Liver (tissue), 9 donors: Measurements from ENCODE around the gene LPP. TPM values are rescaled to one million over a fixed set of nuclear protein-coding genes. Genes with fewer than 3 reads are reported as not detected.

Experiments used
- DNase-seq: peaks from one replicate; pipeline ENCODE4 v3.0.0-alpha.2; 2017; ENCODE audit warnings: low spot score
- H3K27ac ChIP-seq, 2 donors: one replicate each; pipeline ENCODE4 v1.7.0; 2013; ENCODE audit warnings: inconsistent platforms in 2 of 2, low read length in 2 of 2, control low read depth in 1 of 2, low read depth in 1 of 2, mild to moderate bottlenecking in 1 of 2
- H3K27me3 ChIP-seq, 4 donors: one replicate each; pipeline versions ENCODE4 v1.6.1 to v1.7.0; 2013; ENCODE audit warnings: low read length in 3 of 4, inconsistent platforms in 1 of 4, mild to moderate bottlenecking in 1 of 4, moderate library complexity in 1 of 4; ENCODE audit not compliant: control insufficient read depth in 4 of 4, insufficient read depth in 4 of 4
- H3K36me3 ChIP-seq, 4 donors: one replicate each; pipeline versions ENCODE4 v1.6.1 to v1.7.0; 2013; ENCODE audit warnings: low read length in 3 of 4, mild to moderate bottlenecking in 3 of 4, low read depth in 1 of 4, moderate library complexity in 1 of 4; ENCODE audit not compliant: control insufficient read depth in 4 of 4, insufficient read depth in 3 of 4
- H3K4me1 ChIP-seq, 4 donors: one replicate each; pipeline versions ENCODE4 v1.6.1 to v1.7.0; 2013; ENCODE audit warnings: low read length in 3 of 4, mild to moderate bottlenecking in 3 of 4, moderate library complexity in 1 of 4; ENCODE audit not compliant: control insufficient read depth in 4 of 4, insufficient read depth in 4 of 4
- H3K4me3 ChIP-seq, 3 donors: one replicate each; pipeline versions ENCODE4 v1.6.1 to v1.7.0; 2013; ENCODE audit warnings: low read length in 3 of 3, control low read depth in 1 of 3, low read depth in 1 of 3, mild to moderate bottlenecking in 1 of 3
- H3K9ac ChIP-seq, 2 donors: one replicate each; pipeline ENCODE4 v1.7.0; 2013; ENCODE audit warnings: low read length in 2 of 2, mild to moderate bottlenecking in 2 of 2, moderate library complexity in 2 of 2, control low read depth in 1 of 2, low read depth in 1 of 2
- H3K9me3 ChIP-seq, 4 donors: one replicate each; pipeline versions ENCODE4 v1.6.1 to v1.7.0; 2013; ENCODE audit warnings: low read length in 3 of 4; ENCODE audit not compliant: control insufficient read depth in 4 of 4
- EGR1 ChIP-seq, 2 donors: IDR thresholded peaks; 2 replicates each; pipeline ENCODE4 v1.6.1; 2016 to 2018; ENCODE audit warnings: antibody characterized with exemption in 2 of 2, low read depth in 2 of 2
- FOXA1 ChIP-seq: IDR thresholded peaks from 2 replicates; pipeline ENCODE4 v1.6.1; 2016; ENCODE audit warnings: antibody characterized with exemption
- FOXA2 ChIP-seq: IDR thresholded peaks from 2 replicates; pipeline ENCODE4 v1.6.1; 2016; ENCODE audit warnings: antibody characterized with exemption
- GABPA ChIP-seq, 2 donors: IDR thresholded peaks in 1 of 2; conservative IDR thresholded peaks in 1 of 2; 2 replicates each; pipeline ENCODE4 v1.6.1; 2016; ENCODE audit warnings: antibody characterized with exemption in 2 of 2, mild to moderate bottlenecking in 1 of 2, moderate library complexity in 1 of 2
- HNF4A ChIP-seq, 2 donors: conservative IDR thresholded peaks; 2 replicates each; pipeline ENCODE4 v1.6.1; 2016; ENCODE audit warnings: antibody characterized with exemption in 2 of 2, mild to moderate bottlenecking in 2 of 2
- HNF4G ChIP-seq: IDR thresholded peaks from 2 replicates; pipeline ENCODE4 v1.6.1; 2016; ENCODE audit warnings: antibody characterized with exemption
- JUND ChIP-seq, 2 donors: IDR thresholded peaks; 2 replicates each; pipeline ENCODE4 v1.6.1; 2016; ENCODE audit warnings: antibody characterized with exemption in 2 of 2
- NR2F2 ChIP-seq: IDR thresholded peaks from 2 replicates; pipeline ENCODE4 v1.6.1; 2016; ENCODE audit warnings: antibody characterized with exemption
- RAD21 ChIP-seq, 2 donors: IDR thresholded peaks; 2 replicates each; pipeline ENCODE4 v1.6.1; 2016; ENCODE audit warnings: antibody characterized with exemption in 2 of 2, mild to moderate bottlenecking in 2 of 2
- RXRA ChIP-seq, 2 donors: IDR thresholded peaks; 2 replicates each; pipeline ENCODE4 v1.6.1; 2017 to 2018; ENCODE audit warnings: antibody characterized with exemption in 2 of 2, mild to moderate bottlenecking in 1 of 2
- SP1 ChIP-seq: IDR thresholded peaks from 2 replicates; pipeline ENCODE4 v1.6.1; 2018; ENCODE audit warnings: antibody characterized with exemption, mild to moderate bottlenecking
- TAF1 ChIP-seq: conservative IDR thresholded peaks from 2 replicates; pipeline ENCODE4 v1.6.1; 2016; ENCODE audit warnings: antibody characterized with exemption, mild to moderate bottlenecking
- YY1 ChIP-seq: IDR thresholded peaks from 2 replicates; pipeline ENCODE4 v1.6.1; 2016; ENCODE audit warnings: antibody characterized with exemption, mild to moderate bottlenecking
- WGBS: extraction: QIAGEN DNeasy Blood & Tissue Kit; methylation state at CpG from one replicate; pipeline ENCODE4 v1.1.7; 2013; 5-methylcytosine and 5-hydroxymethylcytosine counted together
- polyA plus RNA-seq, 2 donors: library from polyadenylated mRNA; stranded (reverse) in 1 of 2; unstranded in 1 of 2; fragments of 200-250 nt in 1 of 2; fragments of >200 nt in 1 of 2; fragmentation: Nextera tagmentation in 1 of 2; extraction: Ambion mirVana in 1 of 2; gene quantifications; one replicate each; pipeline versions ENCODE4 v1.2.1 to v1.2.3, GENCODE V29; 2013 to 2015
- total RNA-seq, 2 donors: library from RNA; depleted of rRNA; stranded (reverse); fragments of >200 nt; gene quantifications; one replicate each; pipeline ENCODE4 v1.2.3, GENCODE V29; 2014
- TF ChIP-seq, protein P1 (sequence below): IDR thresholded peaks from 2 replicates; pipeline ENCODE4 v1.6.1; 2016; ENCODE audit warnings: antibody characterized with exemption
- TF ChIP-seq, protein P2 (sequence below): IDR thresholded peaks from 2 replicates; pipeline ENCODE4 v1.6.1; 2016; ENCODE audit warnings: antibody characterized with exemption
- TF ChIP-seq, protein P3 (sequence below): IDR thresholded peaks from 2 replicates; pipeline ENCODE4 v1.6.1; 2016; ENCODE audit warnings: antibody characterized with exemption
- TF ChIP-seq, protein P4 (sequence below): fragments of 150-350 bp; IDR thresholded peaks from 2 replicates; pipeline ENCODE4 v1.5.1; 2017; ENCODE audit warnings: improper control_type of control experiment, low read depth, low read length; ENCODE audit not compliant: missing input control
- donor health status: healthy.
- donor health status: healthy.
- donor health status: healthy.
- donor health status: healthy.
- donor health status: healthy.

LPP gene
- total and polyA plus RNA-seq, 4 donors: 3.3 to 53.7 (median 28.2) TPM

DNA sequence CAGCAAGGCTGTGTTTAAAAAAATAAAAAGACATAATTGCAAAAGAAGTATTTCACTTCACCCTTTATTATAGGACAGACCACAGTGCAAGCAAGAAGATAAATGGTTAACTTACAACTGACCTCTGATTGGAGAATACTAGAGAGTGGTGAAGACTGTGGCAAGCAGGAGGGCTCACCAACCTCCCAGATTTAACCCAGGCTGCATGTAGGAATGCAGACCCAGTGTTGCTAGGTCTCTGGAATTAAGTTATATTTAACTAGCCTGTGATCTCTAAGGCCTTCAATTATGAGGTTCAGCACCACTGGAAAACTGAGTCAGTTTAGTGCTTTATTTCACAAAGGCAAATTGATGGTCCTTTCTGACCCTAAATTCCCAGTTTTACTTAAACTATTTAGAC lies 436.6 kb downstream of the LPP start:
- H3K9me3 ChIP-seq: no peaks in the 10 kb centered on the region
- no peak overlapping the region for H3K9ac ChIP-seq
- H3K4me3 ChIP-seq: no peak overlapping the region
- no peaks in the 10 kb centered on the region for H3K36me3 ChIP-seq
- H3K27me3 ChIP-seq: no peaks in the 10 kb centered on the region
- no peaks in the 10 kb centered on the region for H3K4me1 ChIP-seq
- H3K27ac ChIP-seq: no peak overlapping the region
- TF ChIP-seq GABPA (IDR thresholded peaks at IDR 0.05 in 1 of 2, conservative IDR thresholded peaks at IDR 0.05 in 1 of 2): no peak
- TF ChIP-seq NR2F2: no peak
- TF ChIP-seq FOXA1: no peak
- TF ChIP-seq, protein P1, sequence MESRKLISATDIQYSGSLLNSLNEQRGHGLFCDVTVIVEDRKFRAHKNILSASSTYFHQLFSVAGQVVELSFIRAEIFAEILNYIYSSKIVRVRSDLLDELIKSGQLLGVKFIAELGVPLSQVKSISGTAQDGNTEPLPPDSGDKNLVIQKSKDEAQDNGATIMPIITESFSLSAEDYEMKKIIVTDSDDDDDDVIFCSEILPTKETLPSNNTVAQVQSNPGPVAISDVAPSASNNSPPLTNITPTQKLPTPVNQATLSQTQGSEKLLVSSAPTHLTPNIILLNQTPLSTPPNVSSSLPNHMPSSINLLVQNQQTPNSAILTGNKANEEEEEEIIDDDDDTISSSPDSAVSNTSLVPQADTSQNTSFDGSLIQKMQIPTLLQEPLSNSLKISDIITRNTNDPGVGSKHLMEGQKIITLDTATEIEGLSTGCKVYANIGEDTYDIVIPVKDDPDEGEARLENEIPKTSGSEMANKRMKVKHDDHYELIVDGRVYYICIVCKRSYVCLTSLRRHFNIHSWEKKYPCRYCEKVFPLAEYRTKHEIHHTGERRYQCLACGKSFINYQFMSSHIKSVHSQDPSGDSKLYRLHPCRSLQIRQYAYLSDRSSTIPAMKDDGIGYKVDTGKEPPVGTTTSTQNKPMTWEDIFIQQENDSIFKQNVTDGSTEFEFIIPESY: no peak
- no peak for TF ChIP-seq YY1
- DNase-seq: no peak

DNA sequence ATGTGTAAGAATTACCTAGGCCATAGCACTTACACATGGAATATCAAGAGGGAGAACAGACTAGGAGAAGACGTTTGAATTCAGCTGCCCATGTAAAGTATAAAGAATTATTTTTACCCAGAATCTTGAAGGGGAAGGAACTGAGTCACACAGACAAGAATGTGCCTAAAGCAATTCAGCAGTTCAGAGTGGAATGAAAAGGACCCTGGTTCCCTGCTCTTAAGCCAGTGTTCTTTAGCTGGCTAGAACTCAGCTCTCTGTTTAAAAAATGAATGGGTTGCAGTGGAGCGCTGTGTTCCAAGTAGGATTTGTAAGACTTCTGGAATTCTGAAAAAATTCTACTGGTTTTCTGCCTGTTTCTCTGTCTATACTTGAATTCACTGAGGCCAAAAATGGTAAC lies 440.2 kb downstream of the LPP start:
- no peaks in the 10 kb centered on the region for H3K9me3 ChIP-seq
- no peaks in the 10 kb centered on the region for H3K36me3 ChIP-seq
- H3K4me1 ChIP-seq: no peaks in the 10 kb centered on the region
- H3K9ac ChIP-seq: no peak overlapping the region
- no peak for TF ChIP-seq HNF4A (conservative IDR thresholded peaks at IDR 0.05)
- peak; percentile 10 to 29 for TF ChIP-seq RAD21 (IDR thresholded peaks at IDR 0.05)
- DNase-seq: no peak
- no peaks in the 10 kb centered on the region for H3K27me3 ChIP-seq
- H3K4me3 ChIP-seq: no peak overlapping the region
- WGBS: 81% methylated on average over 2 of the region's 2 CpGs
- H3K27ac ChIP-seq: no peak overlapping the region

DNA sequence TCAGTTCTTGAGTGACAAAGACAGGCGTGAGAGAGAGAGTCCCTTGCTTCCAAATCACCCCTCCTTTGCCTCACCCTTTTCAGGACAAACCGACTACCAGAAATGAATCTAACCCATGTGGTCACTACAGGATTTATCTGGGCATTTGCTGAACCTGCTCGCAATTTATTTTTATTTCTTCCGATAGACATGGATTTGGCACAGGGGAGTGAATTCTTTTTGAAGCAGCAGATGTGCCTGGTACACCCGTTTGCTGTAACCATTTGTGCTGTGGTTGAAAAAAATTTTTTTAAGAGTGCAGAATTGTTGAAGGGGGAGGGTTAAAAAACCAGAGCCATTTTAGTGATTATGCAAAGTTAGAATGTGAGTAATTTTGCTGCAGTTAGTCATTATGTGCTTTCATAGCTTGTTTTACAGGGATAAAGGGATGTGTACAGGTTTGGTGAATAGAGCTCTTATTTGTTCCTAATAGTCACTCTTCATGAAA lies 442.0 kb downstream of the LPP start:
- Histone ChIP-seq H3K36me3 (no peaks in the 10 kb centered on the region), H3K9ac (no peak overlapping the region), H3K4me1 (no peaks in the 10 kb centered on the region), H3K9me3 (no peaks in the 10 kb centered on the region), H3K27me3 (no peaks in the 10 kb centered on the region), H3K27ac (no peak overlapping the region), H3K4me3 (no peak overlapping the region)
- no peak for TF ChIP-seq YY1
- 91% methylated on average over 5 of the region's 5 CpGs for WGBS
- DNase-seq: no peak

DNA sequence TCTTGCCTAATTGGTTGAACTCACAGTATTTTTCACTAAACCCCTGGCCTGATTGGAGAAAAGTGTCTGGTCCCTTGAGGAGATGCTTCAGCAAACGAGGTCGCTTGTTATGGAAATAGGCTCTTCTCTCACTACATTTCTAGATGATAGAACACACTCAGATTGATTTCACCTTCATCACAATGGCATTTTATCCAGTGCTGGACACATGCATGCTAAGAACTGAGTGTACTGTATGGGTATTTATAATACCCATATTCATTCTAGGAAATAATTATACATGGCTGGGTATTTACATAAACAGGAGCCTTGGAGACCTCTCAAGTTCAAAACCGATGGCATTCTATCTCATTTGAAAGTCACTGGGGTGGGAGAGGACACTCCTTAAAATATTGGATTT lies 444.9 kb downstream of the LPP start:
- no peaks in the 10 kb centered on the region for H3K36me3 ChIP-seq
- no peaks in the 10 kb centered on the region for H3K27me3 ChIP-seq
- H3K4me1 ChIP-seq: no peaks in the 10 kb centered on the region
- H3K27ac ChIP-seq: no peak overlapping the region
- 93% methylated on average over 3 of the region's 3 CpGs for WGBS
- no peak overlapping the region for H3K9ac ChIP-seq
- no peak overlapping the region for H3K4me3 ChIP-seq
- no peaks in the 10 kb centered on the region for H3K9me3 ChIP-seq
- DNase-seq: no peak
- TF ChIP-seq, protein P2, sequence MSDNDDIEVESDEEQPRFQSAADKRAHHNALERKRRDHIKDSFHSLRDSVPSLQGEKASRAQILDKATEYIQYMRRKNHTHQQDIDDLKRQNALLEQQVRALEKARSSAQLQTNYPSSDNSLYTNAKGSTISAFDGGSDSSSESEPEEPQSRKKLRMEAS: no peak
- TF ChIP-seq HNF4A (conservative IDR thresholded peaks at IDR 0.05) (no peak), GABPA (IDR thresholded peaks at IDR 0.05 in 1 of 2, conservative IDR thresholded peaks at IDR 0.05 in 1 of 2) (no peak), SP1 (no peak), HNF4G (no peak), RAD21 (IDR thresholded peaks at IDR 0.05) (no peak), JUND (IDR thresholded peaks at IDR 0.05) (no peak), EGR1 (IDR thresholded peaks at IDR 0.05; ENCODE audit: low read depth in 2 of 2) (no peak), RXRA (IDR thresholded peaks at IDR 0.05) (no peak), YY1 (no peak), FOXA2 (no peak), TAF1 (no peak), FOXA1 (no peak), NR2F2 (no peak)
- TF ChIP-seq, protein P3, sequence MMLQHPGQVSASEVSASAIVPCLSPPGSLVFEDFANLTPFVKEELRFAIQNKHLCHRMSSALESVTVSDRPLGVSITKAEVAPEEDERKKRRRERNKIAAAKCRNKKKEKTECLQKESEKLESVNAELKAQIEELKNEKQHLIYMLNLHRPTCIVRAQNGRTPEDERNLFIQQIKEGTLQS: no peak
- TF ChIP-seq, protein P4, sequence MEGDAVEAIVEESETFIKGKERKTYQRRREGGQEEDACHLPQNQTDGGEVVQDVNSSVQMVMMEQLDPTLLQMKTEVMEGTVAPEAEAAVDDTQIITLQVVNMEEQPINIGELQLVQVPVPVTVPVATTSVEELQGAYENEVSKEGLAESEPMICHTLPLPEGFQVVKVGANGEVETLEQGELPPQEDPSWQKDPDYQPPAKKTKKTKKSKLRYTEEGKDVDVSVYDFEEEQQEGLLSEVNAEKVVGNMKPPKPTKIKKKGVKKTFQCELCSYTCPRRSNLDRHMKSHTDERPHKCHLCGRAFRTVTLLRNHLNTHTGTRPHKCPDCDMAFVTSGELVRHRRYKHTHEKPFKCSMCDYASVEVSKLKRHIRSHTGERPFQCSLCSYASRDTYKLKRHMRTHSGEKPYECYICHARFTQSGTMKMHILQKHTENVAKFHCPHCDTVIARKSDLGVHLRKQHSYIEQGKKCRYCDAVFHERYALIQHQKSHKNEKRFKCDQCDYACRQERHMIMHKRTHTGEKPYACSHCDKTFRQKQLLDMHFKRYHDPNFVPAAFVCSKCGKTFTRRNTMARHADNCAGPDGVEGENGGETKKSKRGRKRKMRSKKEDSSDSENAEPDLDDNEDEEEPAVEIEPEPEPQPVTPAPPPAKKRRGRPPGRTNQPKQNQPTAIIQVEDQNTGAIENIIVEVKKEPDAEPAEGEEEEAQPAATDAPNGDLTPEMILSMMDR: no peak
- TF ChIP-seq, protein P1: no peak
